ENCODE measurements around the gene IL2RA.
"Not testable (repeated sequence)": the region's sequence is repeated elsewhere in the genome, so short reads cannot be mapped to it uniquely, and the experiment has no call there.

IL2RA gene

DNA sequence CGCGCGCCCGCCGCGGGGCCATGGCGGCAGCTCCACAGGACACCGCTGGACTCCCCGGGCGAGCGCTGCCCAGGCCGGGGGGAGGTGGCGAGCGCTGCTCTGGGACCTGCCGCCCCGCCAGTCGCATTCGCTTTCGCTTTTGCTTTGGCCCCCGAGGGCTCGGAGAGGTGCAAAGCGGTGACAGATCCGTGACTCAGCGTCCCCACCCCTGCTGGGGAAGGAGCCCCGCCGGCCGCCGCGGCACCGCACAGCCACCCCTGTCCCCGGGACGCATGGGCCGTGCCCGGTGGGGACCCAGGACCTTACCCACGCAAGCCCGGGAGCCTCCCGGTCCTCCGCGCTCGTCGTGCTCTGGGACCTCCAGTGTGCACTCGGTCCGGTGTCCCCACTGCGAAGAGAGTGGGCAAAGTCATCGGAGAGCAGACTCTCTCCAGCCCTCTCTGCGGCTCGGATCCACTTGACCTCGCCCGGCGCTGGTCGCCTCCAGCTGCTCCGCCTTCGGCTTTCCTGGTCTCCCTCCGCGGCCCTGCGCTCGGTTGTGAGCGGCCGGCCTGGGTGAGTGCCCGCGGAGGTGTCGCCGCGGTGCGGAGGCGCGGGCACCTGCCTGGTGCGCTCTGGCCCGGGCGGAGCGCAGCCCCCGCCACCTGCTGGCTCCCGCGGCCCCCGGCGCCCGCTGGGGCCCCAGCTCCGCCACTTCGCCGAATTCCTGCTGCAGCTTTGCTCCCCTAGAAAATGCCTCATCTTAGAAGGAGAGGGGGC is 84.5 kb downstream of the IL2RA start, which contains the start of gene IL15RA:
Gene IL15RA, minus strand, starts transcription at position 73 of the 759 bp plus-strand sequence. Its CDS starts 51 bp downstream, at position 22.
- DNase-seq = peak; percentile 90 to 92

DNA sequence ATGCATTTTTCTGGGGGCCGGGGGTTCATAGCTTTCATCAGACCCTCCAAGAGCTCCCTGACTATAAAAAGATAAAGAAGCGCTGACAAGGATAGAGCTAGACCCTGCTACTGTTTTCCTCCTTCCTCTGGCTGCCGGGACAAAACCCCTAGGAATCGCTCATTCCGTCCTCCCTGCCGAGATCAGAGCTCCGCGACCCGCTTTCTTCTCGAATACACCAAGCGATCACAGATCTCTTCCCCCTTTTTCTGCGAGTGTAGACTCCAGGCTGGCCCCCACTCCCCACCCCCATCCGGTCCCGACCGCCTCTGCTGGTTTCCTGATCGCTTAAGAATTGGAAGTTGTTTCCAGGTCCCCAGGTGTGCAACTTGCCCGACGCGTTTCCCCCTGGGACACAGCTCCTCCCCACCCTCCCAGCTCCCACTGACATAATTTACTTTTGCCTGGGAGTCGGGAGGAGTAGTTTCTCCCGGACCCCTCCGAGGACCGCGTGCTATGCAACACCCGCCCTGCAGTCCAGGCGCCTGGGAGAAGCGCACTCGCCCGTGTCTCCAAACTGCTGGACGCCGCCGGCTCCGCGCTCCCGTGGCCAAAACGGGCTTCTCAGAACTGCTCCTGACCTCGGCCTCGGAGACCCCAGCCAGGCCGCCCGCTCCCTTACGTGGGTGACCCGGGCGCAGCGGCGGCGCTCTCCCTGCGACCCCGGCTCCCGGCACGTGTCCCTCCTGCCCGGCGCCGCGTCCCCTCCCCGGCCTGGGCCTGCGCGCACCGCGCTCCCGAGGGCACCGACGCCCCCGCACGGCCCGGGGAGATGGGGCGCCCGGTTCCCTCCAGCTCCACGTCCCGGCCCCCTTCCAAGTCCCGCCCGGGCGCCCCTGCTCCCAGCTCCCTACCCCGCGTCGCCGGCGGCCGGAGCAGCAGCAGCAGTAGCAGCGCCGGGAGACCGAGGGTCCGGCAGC is 85.4 kb downstream of the IL2RA start:
- DNase-seq = peak; percentile 61 to 65

DNA sequence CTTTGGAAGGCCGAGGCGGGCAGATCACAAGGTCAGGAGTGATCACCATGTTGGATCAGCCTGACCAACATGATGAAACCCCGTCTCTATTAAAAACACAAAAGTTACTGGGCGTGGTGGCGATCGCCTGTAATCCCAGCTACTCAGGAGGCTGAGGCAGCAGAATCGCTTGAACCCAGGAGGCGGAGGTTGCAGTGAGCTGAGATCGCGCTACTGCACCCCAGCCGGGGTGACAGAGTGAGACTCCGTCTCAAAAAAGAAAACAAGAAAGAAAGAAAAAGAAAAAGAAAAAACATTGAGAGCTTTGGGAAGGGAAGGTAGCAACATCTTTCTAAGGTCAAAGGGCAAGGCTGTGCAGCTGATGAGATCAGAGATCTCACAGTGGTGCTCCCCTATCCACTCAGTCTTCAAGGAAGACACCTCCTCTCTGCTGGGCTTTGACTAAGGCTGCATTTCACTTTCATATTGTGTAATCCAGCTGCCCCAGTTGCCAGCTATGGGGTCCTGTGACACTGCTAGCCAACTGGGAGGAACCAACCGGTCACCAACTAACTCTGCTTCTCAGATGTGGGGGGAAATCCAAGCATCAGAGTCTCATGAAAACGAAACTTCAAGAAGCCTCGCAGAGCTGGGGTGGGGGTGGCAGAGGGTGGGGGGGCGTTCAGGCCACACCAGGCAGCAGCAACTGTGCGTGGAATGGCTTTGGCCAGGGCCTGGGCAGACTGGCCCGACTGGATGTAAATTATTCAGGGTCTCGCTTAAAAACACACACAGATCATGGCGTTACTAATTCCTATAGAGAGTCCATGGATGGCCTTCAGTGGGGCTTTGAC is 86.3 kb downstream of the IL2RA start:
- DNase-seq = peak; percentile 61 to 63

DNA sequence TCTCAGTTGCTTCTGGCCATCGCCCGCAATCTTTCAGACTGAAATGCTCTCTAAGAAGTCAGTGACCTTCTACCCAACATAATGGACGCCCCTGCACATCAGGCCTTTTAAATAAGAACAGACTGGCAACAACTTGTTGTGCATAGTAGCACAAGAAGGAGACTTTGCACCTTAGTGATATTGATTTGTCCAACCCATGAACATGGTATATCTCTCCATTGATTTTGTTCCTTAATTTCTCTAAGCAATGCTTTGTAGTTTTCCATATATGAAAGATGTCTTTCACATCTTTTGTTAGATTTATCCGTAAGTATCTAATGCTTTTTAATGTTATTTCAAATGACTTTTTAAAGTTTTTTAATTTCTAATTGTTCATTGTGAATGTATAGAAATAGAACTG is 89.1 kb downstream of the IL2RA start:
- DNase-seq = no peak

DNA sequence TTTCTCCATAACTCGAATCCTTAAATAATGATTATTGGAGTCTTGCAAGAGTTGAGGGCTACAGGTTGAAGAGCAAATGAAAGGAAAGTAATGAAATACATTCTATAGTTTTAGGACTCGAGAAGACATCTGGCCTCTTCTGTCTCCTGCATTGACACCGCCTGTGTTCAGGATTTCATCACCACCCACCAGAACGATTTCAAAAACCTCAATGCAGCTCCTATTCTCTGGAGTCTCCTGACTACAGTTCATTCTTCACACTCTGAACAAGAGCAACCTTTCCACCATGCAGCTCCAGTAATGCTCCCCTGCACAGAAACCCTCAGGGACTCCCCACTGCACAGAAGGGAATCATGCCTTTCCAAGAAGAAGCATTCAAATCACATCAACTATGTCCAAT is 90.3 kb downstream of the IL2RA start:
- peak in 1 of 2 donors; percentile 15 for DNase-seq

DNA sequence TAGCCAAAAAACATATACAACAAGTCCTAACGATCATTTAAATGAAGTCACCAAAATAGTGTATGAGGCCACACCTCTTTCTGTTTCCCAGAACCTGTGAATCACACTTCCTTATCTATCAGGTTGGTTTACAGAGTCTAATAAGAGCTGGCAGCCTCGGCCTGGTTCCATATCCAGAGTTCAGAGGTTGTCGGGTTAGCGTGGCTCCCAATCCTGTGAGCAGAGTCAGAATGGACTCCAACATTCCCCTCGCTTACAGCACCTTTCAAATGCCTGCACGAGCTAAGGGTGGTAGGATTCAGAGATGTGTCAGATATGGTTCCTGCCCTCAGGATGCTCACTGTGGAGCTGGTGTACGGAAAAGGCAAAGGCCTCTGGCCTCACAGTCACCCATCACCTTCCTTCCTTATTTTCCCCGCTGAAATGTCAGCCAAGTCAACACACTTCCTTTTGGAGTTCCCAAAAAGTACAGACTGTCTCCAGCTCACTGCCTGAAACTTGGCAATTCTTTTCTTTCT is 90.8 kb downstream of the IL2RA start:
- peak; percentile 26 to 34 for DNase-seq

DNA sequence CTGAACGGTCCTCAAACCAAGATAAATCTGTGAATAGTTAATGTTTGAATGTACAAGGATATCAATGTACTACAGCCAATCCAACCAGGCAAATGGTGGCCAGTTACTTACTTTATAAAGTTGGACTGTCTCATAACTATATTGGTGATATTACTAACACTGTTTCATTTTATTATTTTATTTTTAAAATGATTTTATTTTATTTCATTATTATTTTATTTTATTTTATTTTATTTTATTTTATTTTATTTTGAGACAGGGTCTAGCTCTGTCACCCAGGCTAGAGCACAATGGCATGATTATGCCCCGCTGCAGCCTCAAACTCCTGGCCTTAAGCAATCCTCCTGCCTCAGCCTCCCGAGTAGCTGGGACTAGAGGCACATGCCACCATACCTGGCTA is 91.6 kb downstream of the IL2RA start:
- DNase-seq = peak in 1 of 2 donors; percentile 4

DNA sequence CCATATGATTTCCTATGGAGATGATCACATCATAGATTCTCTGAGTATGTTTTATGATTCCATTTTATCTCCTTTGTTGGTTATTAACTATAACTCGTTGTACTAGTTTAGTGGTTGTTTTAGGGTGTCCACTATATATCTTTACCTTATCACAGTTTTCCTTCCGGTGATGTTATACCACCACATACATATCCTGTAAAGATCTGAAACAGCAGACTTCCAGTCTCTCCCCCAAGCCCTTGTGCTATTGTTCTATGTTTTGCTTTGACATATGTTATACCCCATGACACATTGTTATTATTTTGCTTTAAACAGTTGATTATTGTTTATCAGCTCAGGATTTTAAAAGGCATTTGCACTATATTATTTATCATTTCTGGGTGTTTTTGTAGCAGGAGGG is 92.1 kb downstream of the IL2RA start:
- DNase-seq = no peak

DNA sequence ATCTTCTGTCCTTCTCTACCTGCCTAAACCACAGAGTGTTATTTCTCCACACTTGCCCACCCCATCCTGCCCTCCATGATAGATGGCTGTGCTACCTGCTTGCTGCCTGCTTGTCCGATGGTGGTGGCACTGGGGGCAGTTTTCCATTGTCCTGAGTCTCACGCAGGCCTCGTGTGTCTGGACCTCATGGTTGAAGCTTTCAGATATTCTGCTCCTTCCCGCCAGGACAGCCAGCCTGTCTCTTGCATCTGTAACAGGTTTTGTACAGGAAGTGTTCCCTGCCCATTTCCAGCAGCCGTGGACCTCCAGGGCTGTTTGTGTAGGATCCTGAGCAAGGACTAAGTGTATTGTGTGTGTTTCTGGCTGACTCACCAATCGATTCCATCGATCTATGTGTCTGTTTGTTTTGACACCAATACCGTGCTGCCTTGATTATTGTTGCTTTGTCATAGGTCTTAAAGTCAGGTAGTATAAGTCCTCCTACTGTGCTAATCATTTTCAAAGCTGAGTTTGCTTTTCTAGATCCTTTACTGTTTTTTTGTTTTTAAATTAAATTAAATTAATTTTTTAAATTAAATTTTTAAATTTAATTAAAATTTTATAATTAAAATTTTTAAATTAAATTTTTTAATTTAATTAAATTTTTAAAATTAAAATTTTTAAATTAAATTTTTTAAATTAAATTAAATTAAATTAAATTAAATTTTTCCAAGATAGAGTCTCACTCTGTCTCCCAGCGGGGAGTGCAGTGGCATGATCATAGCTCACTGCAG is 93.3 kb downstream of the IL2RA start:
- DNase-seq = peak in 1 of 2 donors; percentile 8

DNA sequence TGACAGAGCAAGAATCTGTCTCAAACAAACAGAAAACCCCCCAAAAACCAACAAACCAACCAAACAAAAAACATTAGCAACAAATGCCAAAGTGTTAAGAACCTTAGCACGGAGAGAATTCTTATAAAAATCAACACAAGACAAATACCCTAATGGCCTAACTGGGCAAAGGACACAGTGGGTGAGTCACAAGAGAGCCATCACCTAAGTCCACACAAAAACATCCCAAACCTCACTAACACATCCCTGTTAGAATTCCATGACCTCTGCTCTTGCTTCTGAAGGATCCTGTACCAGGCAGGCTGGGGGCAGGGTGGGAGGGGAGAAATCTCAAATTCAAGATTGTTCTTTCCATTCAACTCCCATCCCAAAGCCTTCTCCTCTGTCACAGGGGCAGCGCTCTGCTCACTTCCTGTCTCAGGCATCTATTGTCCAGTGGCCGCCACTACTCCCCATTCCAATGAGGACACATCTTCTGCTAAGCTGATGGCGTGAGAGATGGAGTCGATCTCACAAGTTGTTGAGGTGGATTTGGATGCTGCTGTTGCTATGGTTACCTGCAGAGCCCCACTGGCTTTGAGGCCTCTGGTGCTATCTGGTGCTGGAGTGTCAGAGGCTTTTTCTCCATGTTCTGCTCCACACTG is 94.0 kb downstream of the IL2RA start:
- DNase-seq = peak in 1 of 2 donors; percentile 3

DNA sequence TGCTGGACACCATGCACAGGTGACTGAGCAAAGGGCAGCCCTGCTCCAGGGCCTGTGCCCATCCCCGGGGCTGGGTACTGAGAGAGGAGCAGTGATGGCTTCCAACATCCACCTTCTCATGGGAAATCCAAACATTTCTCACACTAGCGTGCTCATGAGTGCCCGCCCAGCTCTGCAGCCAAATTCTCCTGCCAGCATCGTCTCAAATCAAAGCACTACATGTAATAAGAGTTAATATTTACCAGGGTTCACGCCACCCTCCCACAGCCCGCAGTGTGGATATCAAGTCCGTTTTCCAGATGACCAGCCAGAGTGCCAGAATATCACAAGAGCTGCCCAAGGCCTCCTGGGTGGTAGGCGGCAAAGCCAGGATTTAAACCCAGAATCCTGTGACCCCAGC is 96.9 kb downstream of the IL2RA start:
- no peak for DNase-seq

DNA sequence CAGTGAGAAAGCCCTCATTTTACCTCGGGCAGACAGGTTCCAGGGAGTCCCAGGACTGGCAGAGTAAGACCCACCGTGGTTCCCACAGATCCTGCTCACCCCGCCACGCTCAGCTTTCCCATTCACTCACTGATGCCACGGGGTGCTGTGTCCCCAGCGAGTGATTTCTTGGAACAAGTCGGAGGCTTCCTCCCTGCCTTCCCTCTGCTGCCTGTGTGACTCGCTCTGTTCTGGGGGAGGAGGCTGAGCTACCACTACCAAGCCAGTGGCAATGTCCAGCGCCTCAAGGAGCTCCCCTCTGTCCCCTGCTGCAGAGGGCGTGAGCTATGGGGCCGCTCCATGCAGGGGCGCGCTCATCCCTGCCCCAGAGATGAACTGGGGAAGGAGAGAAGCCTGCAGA is 97.4 kb downstream of the IL2RA start:
- no peak for DNase-seq

DNA sequence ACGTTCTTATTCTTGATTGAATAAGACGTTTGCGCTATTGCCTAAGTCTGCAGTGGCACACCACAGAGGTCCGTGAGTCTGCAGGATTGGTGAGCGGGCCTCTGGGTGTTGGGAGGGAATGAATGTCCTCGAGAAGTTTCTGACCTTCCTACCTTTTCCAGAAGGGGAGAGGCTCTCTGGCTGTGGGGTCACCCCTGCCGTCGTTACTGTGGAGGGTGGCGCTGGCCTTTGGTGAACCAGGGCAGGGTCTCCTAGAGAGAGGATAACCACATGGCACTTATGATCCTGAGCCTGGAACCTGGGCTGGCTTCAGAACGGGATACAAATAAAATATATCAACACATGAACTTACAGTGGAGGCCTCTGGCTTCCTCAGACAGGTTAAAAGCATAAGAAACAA is 98.6 kb downstream of the IL2RA start:
- DNase-seq = no peak

DNA sequence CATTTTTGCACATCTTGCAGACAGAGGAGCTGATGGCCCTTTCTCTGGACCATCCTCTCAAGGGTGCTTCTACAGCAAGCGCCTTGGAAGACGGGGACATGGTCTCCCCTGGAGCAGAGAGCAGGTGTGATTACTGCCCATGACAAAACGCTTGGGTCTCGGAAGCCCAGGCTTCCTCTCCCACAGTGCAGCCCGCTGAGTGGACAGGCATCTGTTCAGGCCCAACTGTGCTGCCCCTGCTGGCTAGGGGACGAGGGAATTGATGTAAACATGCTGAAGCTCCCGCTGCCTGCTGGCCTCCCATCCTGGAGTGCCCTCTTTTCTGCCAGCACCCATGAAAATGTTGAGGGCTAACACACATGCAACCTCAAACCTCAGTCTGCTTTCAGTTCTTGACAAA is 99.1 kb downstream of the IL2RA start:
- no peak for DNase-seq

DNA sequence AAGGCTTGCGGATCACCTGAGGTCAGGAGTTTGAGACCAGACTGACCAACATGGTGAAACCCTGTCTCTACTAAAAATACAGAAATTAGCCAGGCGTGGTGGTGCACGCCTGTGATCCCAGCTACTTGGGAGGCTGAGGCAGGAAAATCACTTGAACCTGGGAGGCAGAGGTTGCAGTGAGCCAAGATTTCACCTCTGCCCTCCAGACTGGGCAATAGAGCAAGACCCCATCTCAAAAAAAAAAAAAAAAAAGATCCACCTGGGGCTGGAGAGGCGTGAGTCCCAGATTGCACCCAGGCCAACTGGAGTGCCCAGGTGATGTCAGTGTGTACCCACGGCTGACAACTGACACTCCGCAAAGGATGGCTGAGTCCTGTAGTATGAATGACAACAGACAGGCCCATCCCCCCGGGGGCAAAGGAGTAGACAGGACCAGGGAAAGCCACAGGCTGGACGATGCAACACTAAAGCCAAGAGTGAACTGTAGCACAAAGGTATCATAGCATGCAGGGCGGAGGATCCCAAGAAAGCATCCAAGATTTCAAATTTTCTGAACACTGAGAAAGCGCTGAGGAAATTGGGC is 99.7 kb downstream of the IL2RA start:
- not testable (repeated sequence) for DNase-seq

DNA sequence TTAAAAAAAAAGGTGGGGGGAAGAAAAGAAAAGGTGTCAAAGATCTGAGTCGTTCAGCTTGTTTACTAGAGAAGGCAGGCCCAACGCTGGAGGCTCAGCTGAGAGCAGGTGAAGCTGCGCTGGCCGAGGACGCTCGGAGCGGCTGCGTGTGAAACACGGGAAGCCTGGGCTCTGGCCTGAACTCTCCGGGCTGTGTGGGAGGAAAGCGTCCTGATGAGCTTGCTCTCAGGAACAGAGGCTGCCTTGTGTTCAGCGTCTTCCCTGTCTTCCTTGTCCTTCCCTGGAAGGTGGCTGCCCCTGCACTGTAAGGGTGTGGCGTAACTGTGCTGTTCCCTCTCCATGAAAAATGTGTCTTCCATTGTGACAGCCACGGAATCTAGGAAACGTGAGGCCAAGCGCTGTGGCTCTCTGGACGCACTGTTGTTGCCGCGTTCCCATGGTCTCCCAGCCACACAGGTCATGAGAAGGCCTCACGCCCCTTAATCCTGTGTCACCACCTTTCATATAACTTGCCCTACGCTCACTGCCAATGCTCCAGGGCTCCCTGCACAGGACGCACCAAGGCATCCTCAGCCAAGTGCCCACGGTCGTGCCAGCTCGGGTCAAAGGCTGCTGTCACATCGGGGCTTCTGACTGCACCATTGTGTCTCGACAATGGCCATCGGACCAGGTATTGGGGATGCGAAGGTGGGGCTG is 100.6 kb downstream of the IL2RA start:
- DNase-seq = no peak

DNA sequence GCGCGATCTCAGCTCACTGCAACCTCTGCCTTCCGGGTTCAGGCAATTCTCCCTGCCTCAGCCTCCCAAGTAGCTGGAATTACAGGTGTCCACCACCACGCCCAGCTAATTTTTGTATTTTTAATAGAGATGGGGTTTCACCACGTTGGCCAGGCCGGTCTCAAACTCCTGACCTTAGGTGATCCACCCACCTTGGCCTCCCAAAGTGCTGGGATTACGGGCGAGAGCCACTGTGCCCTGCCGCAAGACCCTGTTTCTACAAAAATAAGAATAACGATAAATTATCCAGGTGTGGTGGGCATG is 101.2 kb downstream of the IL2RA start:
- DNase-seq = not testable (repeated sequence)

All from stimulated activated CD4-positive, alpha-beta T cell treated with anti-CD3 and anti-CD28 coated beads, Interleukin-2, amount 100 ng/mL, for 24 hours (primary cell).